PFSK-1 (cell line): ENCODE results near the gene PCCA.

ENCODE experiments used
- FOXP2 ChIP-seq: optimal IDR thresholded peaks from 2 replicates; pipeline ENCODE3; 2011; ENCODE audit warnings: borderline replicate concordance, control low read depth, inconsistent platforms; ENCODE audit not compliant: insufficient read depth; ENCODE audit errors: extremely low read length, extremely low read depth
- POLR2AphosphoS5 ChIP-seq: IDR thresholded peaks from 2 replicates; pipeline ENCODE4 v1.6.1; 2012; ENCODE audit warnings: low read depth, mild to moderate bottlenecking, control low read depth, low read length, moderate library complexity
- SIN3A ChIP-seq: IDR thresholded peaks from 2 replicates; pipeline ENCODE4 v1.6.1; 2012; ENCODE audit warnings: mild to moderate bottlenecking, low read length, moderate library complexity, borderline replicate concordance; ENCODE audit not compliant: insufficient read depth
- TAF1 ChIP-seq: IDR thresholded peaks from 2 replicates; pipeline ENCODE4 v1.6.1; 2012; ENCODE audit warnings: low read length, control low read depth, borderline replicate concordance; ENCODE audit not compliant: insufficient read depth
- TF ChIP-seq, protein P1 (sequence below), 2 experiments: IDR thresholded peaks; 2 replicates each; pipeline versions ENCODE4 v1.6.1 to v1.8.0; 2011 to 2012; ENCODE audit warnings: low read depth in 2 of 2, low read length in 2 of 2, control low read depth in 1 of 2, inconsistent platforms in 1 of 2, mild to moderate bottlenecking in 1 of 2, moderate library complexity in 1 of 2; ENCODE audit not compliant: insufficient read depth in 1 of 2

GRCh38 chr13:100298116-100298681 lies 209.3 kb downstream of the PCCA start:
- TF ChIP-seq POLR2AphosphoS5 (no peak), FOXP2 (no peak), TAF1 (no peak), SIN3A (no peak)
- TF ChIP-seq, protein P1, sequence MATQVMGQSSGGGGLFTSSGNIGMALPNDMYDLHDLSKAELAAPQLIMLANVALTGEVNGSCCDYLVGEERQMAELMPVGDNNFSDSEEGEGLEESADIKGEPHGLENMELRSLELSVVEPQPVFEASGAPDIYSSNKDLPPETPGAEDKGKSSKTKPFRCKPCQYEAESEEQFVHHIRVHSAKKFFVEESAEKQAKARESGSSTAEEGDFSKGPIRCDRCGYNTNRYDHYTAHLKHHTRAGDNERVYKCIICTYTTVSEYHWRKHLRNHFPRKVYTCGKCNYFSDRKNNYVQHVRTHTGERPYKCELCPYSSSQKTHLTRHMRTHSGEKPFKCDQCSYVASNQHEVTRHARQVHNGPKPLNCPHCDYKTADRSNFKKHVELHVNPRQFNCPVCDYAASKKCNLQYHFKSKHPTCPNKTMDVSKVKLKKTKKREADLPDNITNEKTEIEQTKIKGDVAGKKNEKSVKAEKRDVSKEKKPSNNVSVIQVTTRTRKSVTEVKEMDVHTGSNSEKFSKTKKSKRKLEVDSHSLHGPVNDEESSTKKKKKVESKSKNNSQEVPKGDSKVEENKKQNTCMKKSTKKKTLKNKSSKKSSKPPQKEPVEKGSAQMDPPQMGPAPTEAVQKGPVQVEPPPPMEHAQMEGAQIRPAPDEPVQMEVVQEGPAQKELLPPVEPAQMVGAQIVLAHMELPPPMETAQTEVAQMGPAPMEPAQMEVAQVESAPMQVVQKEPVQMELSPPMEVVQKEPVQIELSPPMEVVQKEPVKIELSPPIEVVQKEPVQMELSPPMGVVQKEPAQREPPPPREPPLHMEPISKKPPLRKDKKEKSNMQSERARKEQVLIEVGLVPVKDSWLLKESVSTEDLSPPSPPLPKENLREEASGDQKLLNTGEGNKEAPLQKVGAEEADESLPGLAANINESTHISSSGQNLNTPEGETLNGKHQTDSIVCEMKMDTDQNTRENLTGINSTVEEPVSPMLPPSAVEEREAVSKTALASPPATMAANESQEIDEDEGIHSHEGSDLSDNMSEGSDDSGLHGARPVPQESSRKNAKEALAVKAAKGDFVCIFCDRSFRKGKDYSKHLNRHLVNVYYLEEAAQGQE (IDR thresholded peaks at IDR 0.05; ENCODE audit: insufficient read depth in 1 of 2, low read depth in 2 of 2, low read length in 2 of 2) = no peak
